CD14-positive monocyte (primary cell): Measurements from ENCODE around the gene STARD10. TPM values are rescaled to one million over a fixed set of nuclear protein-coding genes. Genes with fewer than 3 reads are reported as not detected.
"Not testable (repeated sequence)": the region's sequence is repeated elsewhere in the genome, so short reads cannot be mapped to it uniquely, and the experiment has no call there.

Source experiments
- DNase-seq, 3 donors: peaks; one replicate each; pipeline ENCODE4 v3.0.0-alpha.2; 2011 to 2022
- H2AFZ ChIP-seq: 2 replicates; pipeline ENCODE4 v1.6.0; 2012; ENCODE audit warnings: mild to moderate bottlenecking, low read depth, low read length, inconsistent platforms; ENCODE audit not compliant: insufficient read depth, poor library complexity, severe bottlenecking
- H3K27ac ChIP-seq, 2 donors: 1 replicate in 1 of 2; 2 replicates in 1 of 2; pipeline ENCODE4 v1.5.1; 2012 to 2013; ENCODE audit warnings: low read length in 2 of 2, control low read depth in 1 of 2, inconsistent platforms in 1 of 2, low read depth in 1 of 2, mild to moderate bottlenecking in 1 of 2
- H3K27me3 ChIP-seq, 2 donors: one replicate each; pipeline versions ENCODE4 v1.6.0 to v1.6.1; 2011 to 2013; ENCODE audit warnings: low read length in 2 of 2; ENCODE audit not compliant: control insufficient read depth in 2 of 2, insufficient read depth in 2 of 2
- H3K36me3 ChIP-seq, 2 donors: replicated peaks in 1 of 2; 1 replicate in 1 of 2; 2 replicates in 1 of 2; pipeline versions ENCODE4 v1.5.1 to v1.6.1; 2012 to 2013; ENCODE audit warnings: low read length in 2 of 2, control low read depth in 1 of 2, inconsistent platforms in 1 of 2, mild to moderate bottlenecking in 1 of 2; ENCODE audit not compliant: insufficient read depth in 2 of 2, control insufficient read depth in 1 of 2
- H3K4me1 ChIP-seq, 2 donors: 1 replicate in 1 of 2; 2 replicates in 1 of 2; pipeline versions ENCODE4 v1.5.1 to v1.6.1; 2012 to 2013; ENCODE audit warnings: low read length in 2 of 2, control low read depth in 1 of 2, inconsistent platforms in 1 of 2, mild to moderate bottlenecking in 1 of 2, moderate library complexity in 1 of 2; ENCODE audit not compliant: insufficient read depth in 2 of 2, control insufficient read depth in 1 of 2
- H3K4me2 ChIP-seq: replicated peaks from 2 replicates; pipeline ENCODE3; 2012; ENCODE audit warnings: low read length, moderate library complexity, mild to moderate bottlenecking; ENCODE audit not compliant: poor library complexity, severe bottlenecking; ENCODE audit errors: extremely low read depth
- H3K4me3 ChIP-seq, 3 experiments: fragments of 200-600 bp in 1 of 3; sonication (generic) in 1 of 3; replicated peaks in 1 of 3; 1 replicate in 2 of 3; 2 replicates in 1 of 3; pipeline ENCODE4 v1.5.1; 2011 to 2013; ENCODE audit warnings: low read length in 3 of 3, mild to moderate bottlenecking in 3 of 3, control low read depth in 2 of 3, low read depth in 2 of 3, inconsistent platforms in 1 of 3, moderate library complexity in 1 of 3
- H3K79me2 ChIP-seq: 2 replicates; pipeline ENCODE4 v1.6.0; 2012; ENCODE audit warnings: mild to moderate bottlenecking, control low read depth, inconsistent platforms, low read length, moderate library complexity; ENCODE audit not compliant: insufficient read depth
- H3K9ac ChIP-seq: 2 replicates; pipeline ENCODE4 v1.6.0; 2017; ENCODE audit warnings: low read length, mild to moderate bottlenecking; ENCODE audit not compliant: insufficient read depth, poor library complexity, severe bottlenecking
- H3K9me3 ChIP-seq, 2 donors: replicated peaks in 1 of 2; 1 replicate in 1 of 2; 2 replicates in 1 of 2; pipeline versions ENCODE4 v1.5.1 to v1.6.1; 2012 to 2013; ENCODE audit warnings: low read length in 2 of 2, control low read depth in 1 of 2; ENCODE audit not compliant: control insufficient read depth in 1 of 2, insufficient read depth in 1 of 2
- H4K20me1 ChIP-seq: 2 replicates; pipeline ENCODE4 v1.6.0; 2012; ENCODE audit warnings: mild to moderate bottlenecking, low read length, control low read depth, moderate library complexity; ENCODE audit not compliant: insufficient read depth
- H3K27ac Mint-ChIP-seq, 7 donors: one replicate each; pipeline ENCODE4 v1.8.0; 2020; ENCODE audit warnings: mild to moderate bottlenecking in 7 of 7, mixed read lengths in 7 of 7, moderate library complexity in 6 of 7, inconsistent platforms in 2 of 7
- H3K27me3 Mint-ChIP-seq, 3 donors: one replicate each; pipeline ENCODE4 v1.8.0; 2021 to 2022; ENCODE audit warnings: low read depth in 3 of 3, mild to moderate bottlenecking in 3 of 3, mixed read lengths in 3 of 3, moderate library complexity in 3 of 3, inconsistent platforms in 1 of 3
- H3K36me3 Mint-ChIP-seq, 2 donors: one replicate each; pipeline ENCODE4 v1.8.0; 2020; ENCODE audit warnings: mixed read lengths in 2 of 2, inconsistent platforms in 1 of 2, mild to moderate bottlenecking in 1 of 2
- H3K4me1 Mint-ChIP-seq: one replicate; pipeline ENCODE4 v1.8.0; 2020; ENCODE audit warnings: mild to moderate bottlenecking, mixed read lengths
- H3K4me3 Mint-ChIP-seq, 2 donors: one replicate each; pipeline ENCODE4 v1.8.0; 2020; ENCODE audit warnings: mild to moderate bottlenecking in 2 of 2, mixed read lengths in 2 of 2, moderate library complexity in 1 of 2
- H3K9me3 Mint-ChIP-seq, 7 donors: one replicate each; pipeline ENCODE4 v1.8.0; 2020 to 2022; ENCODE audit warnings: mixed read lengths in 7 of 7, mild to moderate bottlenecking in 6 of 7, moderate library complexity in 6 of 7, inconsistent platforms in 2 of 7
- WGBS: methylation state at CpG from one replicate; pipeline ENCODE4 v1.1.5; 2013; ENCODE audit warnings: missing lambda C conversion rate; ENCODE audit not compliant: insufficient coverage; 5-methylcytosine and 5-hydroxymethylcytosine counted together
- intact Hi-C, 2 donors: fragments of 100-400 bp; cut with micrococcal nuclease; formaldehyde crosslinking; loops; one replicate each; pipeline versions ENCODE4 v1.15.0 to v1.15.1; 2023
- polyA plus RNA-seq, 3 donors: library from polyadenylated mRNA; depleted of rRNA in 1 of 3; unstranded in 2 of 3; stranded (reverse) in 1 of 3; fragments of 300-500 nt in 2 of 3; fragments of >200 nt in 1 of 3; fragmentation: Illumina TruSeq in 2 of 3; gene quantifications; 1 replicate in 2 of 3; 2 replicates in 1 of 3; pipeline ENCODE4 v1.2.3, GENCODE V29; 2012 to 2021
- TF ChIP-seq, protein P1 (sequence below): fragments of 200-600 bp; IDR thresholded peaks from one replicate; pipeline ENCODE4 v1.8.0; 2022; ENCODE audit warnings: antibody characterized with exemption, mild to moderate bottlenecking

The STARD10 gene
- polyA plus RNA-seq, 3 donors = 13.6 to 18.7 (median 15.4) TPM

DNA sequence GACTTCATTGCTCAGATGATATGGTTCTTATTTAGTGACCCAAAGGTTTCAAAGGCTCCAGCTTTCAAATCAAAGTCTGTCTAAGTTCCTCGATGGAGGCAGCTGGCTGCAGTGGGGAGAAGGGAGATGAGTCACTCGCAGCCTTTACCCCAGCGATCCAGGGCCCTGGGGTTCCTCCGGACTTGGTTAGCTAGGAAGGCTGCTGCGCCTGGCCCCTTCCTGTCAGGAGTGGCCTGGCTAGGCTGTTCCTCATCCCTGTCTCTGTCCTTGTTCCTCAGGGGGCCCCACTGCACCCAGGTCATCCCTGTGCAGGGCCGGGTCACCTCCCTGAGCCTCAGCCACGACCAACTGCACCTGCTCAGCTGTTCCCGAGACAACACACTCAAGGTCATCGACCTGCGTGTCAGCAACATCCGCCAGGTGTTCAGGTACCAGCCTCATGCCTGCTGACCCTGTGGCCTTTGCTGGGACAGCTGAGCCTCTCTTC lies 34.3 kb upstream of the STARD10 start:
- peaks cover 41% of the 10 kb centered on the region for H3K79me2 ChIP-seq
- 62% methylated on average over 10 of the region's 11 CpGs for WGBS
- Mint-ChIP-seq H3K4me1 (peaks cover 52% of the 10 kb centered on the region), H3K4me3 (peak overlapping the region; percentile 60 to 61), H3K9me3 (no peaks in the 10 kb centered on the region), H3K27ac (peak overlapping the region; percentile 88 to 93 (median 92)), H3K27me3 (peaks cover 0 to 2% (median 0%) of the 10 kb centered on the region in 3 donors), H3K36me3 (peaks cover 73 to 96% of the 10 kb centered on the region in 2 donors)
- intact Hi-C loops = no loop called here
- H2AFZ ChIP-seq = no peak overlapping the region
- peaks cover 37 to 44% of the 10 kb centered on the region in 2 donors for H3K4me1 ChIP-seq
- peak in 2 of 3 donors; percentile 59 to 67 for DNase-seq
- peaks cover 94% of the 10 kb centered on the region for H4K20me1 ChIP-seq
- H3K4me2 ChIP-seq = peak overlapping the region; percentile 31
- H3K27me3 ChIP-seq = no peaks in the 10 kb centered on the region
- H3K9me3 ChIP-seq = no peaks in the 10 kb centered on the region
- peak overlapping the region in 1 of 3 experiments; percentile 14 for H3K4me3 ChIP-seq
- H3K27ac ChIP-seq = peak overlapping the region; percentile 63 to 77
- peak overlapping the region; percentile 1 for H3K9ac ChIP-seq
- TF ChIP-seq, protein P1, sequence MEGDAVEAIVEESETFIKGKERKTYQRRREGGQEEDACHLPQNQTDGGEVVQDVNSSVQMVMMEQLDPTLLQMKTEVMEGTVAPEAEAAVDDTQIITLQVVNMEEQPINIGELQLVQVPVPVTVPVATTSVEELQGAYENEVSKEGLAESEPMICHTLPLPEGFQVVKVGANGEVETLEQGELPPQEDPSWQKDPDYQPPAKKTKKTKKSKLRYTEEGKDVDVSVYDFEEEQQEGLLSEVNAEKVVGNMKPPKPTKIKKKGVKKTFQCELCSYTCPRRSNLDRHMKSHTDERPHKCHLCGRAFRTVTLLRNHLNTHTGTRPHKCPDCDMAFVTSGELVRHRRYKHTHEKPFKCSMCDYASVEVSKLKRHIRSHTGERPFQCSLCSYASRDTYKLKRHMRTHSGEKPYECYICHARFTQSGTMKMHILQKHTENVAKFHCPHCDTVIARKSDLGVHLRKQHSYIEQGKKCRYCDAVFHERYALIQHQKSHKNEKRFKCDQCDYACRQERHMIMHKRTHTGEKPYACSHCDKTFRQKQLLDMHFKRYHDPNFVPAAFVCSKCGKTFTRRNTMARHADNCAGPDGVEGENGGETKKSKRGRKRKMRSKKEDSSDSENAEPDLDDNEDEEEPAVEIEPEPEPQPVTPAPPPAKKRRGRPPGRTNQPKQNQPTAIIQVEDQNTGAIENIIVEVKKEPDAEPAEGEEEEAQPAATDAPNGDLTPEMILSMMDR = no peak
- H3K36me3 ChIP-seq = peaks cover 84 to 94% of the 10 kb centered on the region in 2 donors

DNA sequence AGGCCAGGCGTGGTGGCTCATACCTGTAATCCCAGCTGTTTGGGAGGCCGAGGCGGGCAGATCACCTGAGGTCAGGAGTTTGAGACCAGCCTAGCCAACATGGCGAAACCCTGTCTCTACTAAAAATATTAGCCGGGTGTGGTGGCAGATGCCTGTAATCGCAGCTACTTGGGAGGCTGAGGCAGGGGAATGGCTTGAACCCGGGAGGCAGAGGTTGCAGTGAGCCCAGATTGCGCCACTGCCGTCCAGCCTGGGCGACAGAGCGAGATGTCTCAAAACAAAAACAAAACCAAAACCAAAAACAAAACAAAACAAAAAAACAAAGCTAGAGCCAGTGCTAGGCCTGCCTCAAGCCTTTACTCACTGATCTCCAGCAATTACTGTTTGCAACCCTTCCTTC lies 33.8 kb upstream of the STARD10 start:
- Mint-ChIP-seq H3K27ac (peak overlapping the region; percentile 88 to 93 (median 92)), H3K4me3 (peak overlapping the region; percentile 60 to 61), H3K4me1 (peaks cover 51% of the 10 kb centered on the region), H3K36me3 (peaks cover 74 to 96% of the 10 kb centered on the region in 2 donors)
- H3K9me3 ChIP-seq, intact Hi-C loops, H3K27me3 Mint-ChIP-seq, H3K9me3 Mint-ChIP-seq, H3K9ac ChIP-seq, H2AFZ ChIP-seq, H3K27me3 ChIP-seq: not testable (repeated sequence)
- H3K4me3 ChIP-seq = peak overlapping the region in 1 of 3 experiments; percentile 14
- WGBS = 48% methylated on average over 7 of the region's 11 CpGs
- peaks cover 46% of the 10 kb centered on the region for H3K79me2 ChIP-seq
- H3K4me2 ChIP-seq = peak overlapping the region; percentile 31
- DNase-seq = peak in 2 of 3 donors; percentile 46 to 58
- peak overlapping the region; percentile 63 to 77 for H3K27ac ChIP-seq
- H3K36me3 ChIP-seq = peaks cover 89 to 94% of the 10 kb centered on the region in 2 donors
- peaks cover 37 to 45% of the 10 kb centered on the region in 2 donors for H3K4me1 ChIP-seq
- H4K20me1 ChIP-seq = peaks cover 94% of the 10 kb centered on the region
